RWPE2 (cell line): ENCODE results near the gene NTRK2.

Experiments
- ATAC-seq: fragments of 200-7000 bp; cut with Tn5 transposase; 3 replicates; pipeline ENCODE4 v1.9.1; 2021; ENCODE audit warnings: low read depth
- DNase-seq: peaks from one replicate; pipeline ENCODE4 v3.0.0-alpha.2; 2020; ENCODE audit warnings: low spot score
- H3K27ac ChIP-seq: fragments of 450-650 bp; 2 replicates; pipeline ENCODE4 v1.5.1; 2017; ENCODE audit warnings: mild to moderate bottlenecking; ENCODE audit not compliant: poor library complexity, severe bottlenecking
- H3K27me3 ChIP-seq: fragments of 250-450 bp; sonication (Bioruptor Pico); 2 replicates; pipeline ENCODE4 v1.5.1; 2021; ENCODE audit warnings: mild to moderate bottlenecking, moderate library complexity; ENCODE audit not compliant: insufficient read depth, poor library complexity, severe bottlenecking
- H3K36me3 ChIP-seq: fragments of 250-450 bp; sonication (Bioruptor Pico); 2 replicates; pipeline ENCODE4 v1.5.1; 2020; ENCODE audit warnings: low read depth, mild to moderate bottlenecking, moderate library complexity
- H3K4me1 ChIP-seq: fragments of 250-450 bp; sonication (Bioruptor Pico); 2 replicates; pipeline ENCODE4 v1.5.1; 2021; ENCODE audit warnings: mild to moderate bottlenecking, moderate library complexity; ENCODE audit not compliant: insufficient read depth, poor library complexity, severe bottlenecking
- H3K4me3 ChIP-seq: fragments of 250-450 bp; sonication (Bioruptor Pico); 2 replicates; pipeline ENCODE4 v1.5.1; 2021; ENCODE audit warnings: mild to moderate bottlenecking, moderate library complexity; ENCODE audit not compliant: severe bottlenecking
- H3K9me3 ChIP-seq: fragments of 250-450 bp; sonication (Bioruptor Pico); 2 replicates; pipeline ENCODE4 v1.5.1; 2021; ENCODE audit warnings: mild to moderate bottlenecking, moderate library complexity; ENCODE audit not compliant: severe bottlenecking
- CTCF ChIP-seq: fragments of 450-650 bp; IDR thresholded peaks from one replicate; pipeline ENCODE4 v1.5.1; 2017; ENCODE audit warnings: mild to moderate bottlenecking, moderate library complexity; ENCODE audit not compliant: poor library complexity, severe bottlenecking

NTRK2 gene

GRCh38 chr9:84999788-85000187 lies 330.3 kb downstream of the NTRK2 start:
- Histone ChIP-seq H3K27ac (no peak overlapping the region), H3K9me3 (no peaks in the 10 kb centered on the region), H3K4me1 (peaks cover 14% of the 10 kb centered on the region), H3K4me3 (no peak overlapping the region), H3K27me3 (no peaks in the 10 kb centered on the region), H3K36me3 (no peaks in the 10 kb centered on the region)
- ATAC-seq (no peak), DNase-seq (no peak)
- no peak for TF ChIP-seq CTCF

DNA sequence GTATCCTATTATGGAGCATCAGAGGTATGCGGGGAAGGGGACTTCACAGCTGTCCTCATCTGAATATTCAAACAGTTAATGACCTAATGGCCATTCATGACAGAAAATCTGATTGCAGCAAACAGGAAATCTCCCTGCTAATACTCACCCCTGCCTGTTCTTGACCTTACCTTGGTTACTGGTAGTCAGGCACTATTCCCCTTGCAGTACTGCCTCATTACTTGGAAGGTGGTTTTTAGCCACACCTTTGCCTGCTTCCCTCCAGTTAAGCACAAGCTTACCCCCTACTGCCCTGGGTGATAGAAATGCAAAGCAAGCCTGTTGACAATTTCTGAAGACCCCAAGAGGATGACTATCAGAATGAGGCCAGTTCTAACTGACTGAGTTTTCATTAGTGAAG lies 332.4 kb downstream of the NTRK2 start:
- no peaks in the 10 kb centered on the region for H3K9me3 ChIP-seq
- DNase-seq (no peak), ATAC-seq (no peak)
- H3K4me1 ChIP-seq, result no peaks in the 10 kb centered on the region
- no peak for TF ChIP-seq CTCF
- no peak overlapping the region for H3K27ac ChIP-seq
- no peaks in the 10 kb centered on the region for H3K36me3 ChIP-seq
- no peaks in the 10 kb centered on the region for H3K27me3 ChIP-seq
- no peak overlapping the region for H3K4me3 ChIP-seq

DNA sequence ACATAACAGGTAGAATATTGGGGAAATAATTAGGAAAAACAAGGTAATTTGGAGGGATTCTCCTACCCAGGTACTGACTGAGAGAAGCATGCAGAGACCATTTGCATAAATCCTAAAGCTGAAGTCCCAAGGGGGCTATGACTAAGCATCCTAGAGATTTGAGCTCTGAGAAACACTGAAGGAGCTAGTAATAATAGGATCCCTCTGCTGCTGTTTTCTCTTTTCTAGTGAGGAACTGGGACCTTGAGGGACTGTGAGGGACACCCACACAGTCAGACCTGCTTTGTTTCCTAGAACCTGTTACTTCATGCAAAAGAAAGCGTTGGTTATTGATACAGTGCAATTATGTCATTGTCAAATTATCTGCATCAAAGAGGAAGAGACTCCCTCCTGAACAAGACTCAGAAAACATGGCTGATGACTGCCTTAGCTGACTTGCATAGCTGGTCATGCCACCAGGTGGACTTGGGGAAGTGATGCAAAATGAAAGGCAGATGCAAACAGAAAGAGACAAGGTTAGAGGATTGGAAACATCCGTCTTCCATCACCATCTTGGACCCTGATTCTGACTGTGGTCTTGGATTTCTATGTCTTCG lies 335.4 kb downstream of the NTRK2 start:
- Histone ChIP-seq H3K9me3 (no peaks in the 10 kb centered on the region), H3K4me3 (no peak overlapping the region), H3K27me3 (no peaks in the 10 kb centered on the region), H3K36me3 (no peaks in the 10 kb centered on the region), H3K4me1 (no peaks in the 10 kb centered on the region), H3K27ac (no peak overlapping the region)
- ATAC-seq (no peak), DNase-seq (no peak)
- TF ChIP-seq CTCF, result no peak

DNA sequence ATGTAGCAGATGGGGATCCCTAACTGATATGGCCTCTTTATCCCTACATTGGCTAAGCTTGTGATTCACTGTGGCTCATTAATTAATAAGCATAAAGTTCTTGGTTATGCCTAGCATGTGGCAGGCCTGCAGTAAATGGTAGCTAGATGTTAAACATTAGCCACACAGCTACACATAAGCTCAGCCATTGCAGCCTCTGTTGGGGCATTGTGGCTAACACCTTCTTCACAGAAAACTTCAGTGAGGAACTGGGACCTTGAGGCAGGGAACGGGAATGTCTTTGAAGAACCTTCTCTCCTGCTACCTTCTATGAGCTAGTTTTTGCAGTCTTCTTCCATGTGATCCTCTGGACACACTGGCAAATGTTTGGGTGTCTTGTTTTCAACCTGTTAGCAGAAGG lies 338.2 kb downstream of the NTRK2 start:
- no peaks in the 10 kb centered on the region for H3K4me1 ChIP-seq
- H3K27me3 ChIP-seq, result no peaks in the 10 kb centered on the region
- TF ChIP-seq CTCF, result no peak
- DNase-seq (no peak), ATAC-seq (no peak)
- no peak overlapping the region for H3K27ac ChIP-seq
- no peaks in the 10 kb centered on the region for H3K36me3 ChIP-seq
- H3K4me3 ChIP-seq, result no peak overlapping the region
- no peaks in the 10 kb centered on the region for H3K9me3 ChIP-seq

- no peaks in the 10 kb centered on the region for H3K4me1 ChIP-seq
- no peaks in the 10 kb centered on the region for H3K36me3 ChIP-seq
- no peaks in the 10 kb centered on the region for H3K9me3 ChIP-seq
- no peaks in the 10 kb centered on the region for H3K27me3 ChIP-seq
- no peak for TF ChIP-seq CTCF
- H3K4me3 ChIP-seq, result no peak overlapping the region
- no peak for ATAC-seq
- no peak for DNase-seq
- H3K27ac ChIP-seq, result no peak overlapping the region
These were observed 338.7 kb downstream of the NTRK2 start for GRCh38 chr9:85008215-85008614.
